ENCODE data around the gene PPP1R3F. TPM values are rescaled to one million over a fixed set of nuclear protein-coding genes. Genes with fewer than 3 reads are reported as not detected.

Gene PPP1R3F
- total RNA-seq, 1 experiment from 2014 or later: 8.9 TPM

Other genes with a start within 250 kb of the PPP1R3F start
- gene TFE3, start 226.4 kb upstream of the PPP1R3F start, total RNA-seq (2014; rRNA removed; shearing (Covaris generic)): 41.6 and 45.9 TPM in 2 replicates
- gene CCDC120, start 210.8 kb upstream of the PPP1R3F start, total RNA-seq (2014; rRNA removed; shearing (Covaris generic)): 4.7 and 5.8 TPM in 2 replicates
- gene PRAF2, start 195.8 kb upstream of the PPP1R3F start, total RNA-seq (2014; rRNA removed; shearing (Covaris generic)): 6.3 and 6.7 TPM in 2 replicates
- 28.5 and 33.6 TPM in 2 replicates for gene WDR45, start 189.9 kb upstream of the PPP1R3F start, total RNA-seq (2014; rRNA removed; shearing (Covaris generic))
- gene GPKOW, start 146.1 kb upstream of the PPP1R3F start, total RNA-seq (2014; rRNA removed; shearing (Covaris generic)): 24.4 and 31.4 TPM in 2 replicates
- 0.21 and 1.00 TPM in 2 replicates for gene MAGIX, start 107.0 kb upstream of the PPP1R3F start, total RNA-seq (2014; rRNA removed; shearing (Covaris generic))
- 1.1 and 1.5 TPM in 2 replicates for gene PLP2, start 97.9 kb upstream of the PPP1R3F start, total RNA-seq (2014; rRNA removed; shearing (Covaris generic))
- gene PRICKLE3, start 83.4 kb upstream of the PPP1R3F start, total RNA-seq (2014; rRNA removed; shearing (Covaris generic)): 8.9 and 13.9 TPM in 2 replicates
- 1.7 and 1.9 TPM in 2 replicates for gene SYP, start 69.6 kb upstream of the PPP1R3F start, total RNA-seq (2014; rRNA removed; shearing (Covaris generic))
- gene CACNA1F, start 36.5 kb upstream of the PPP1R3F start, total RNA-seq (2014; rRNA removed; shearing (Covaris generic)): 0.55 and 2.1 TPM in 2 replicates
- gene CCDC22, start 34.3 kb upstream of the PPP1R3F start, total RNA-seq (2014; rRNA removed; shearing (Covaris generic)): 11.1 and 13.7 TPM in 2 replicates
- 0.14 and 0.37 TPM in 2 replicates for gene FOXP3, start 5.1 kb upstream of the PPP1R3F start, total RNA-seq (2014; rRNA removed; shearing (Covaris generic))
- gene GAGE10, start 33.9 kb downstream of the PPP1R3F start, total RNA-seq (2014; rRNA removed; shearing (Covaris generic)): not detected in 2 replicates
- not detected in 2 replicates for gene GAGE12J, start 52.2 kb downstream of the PPP1R3F start, total RNA-seq (2014; rRNA removed; shearing (Covaris generic))
- gene GAGE13, start 61.8 kb downstream of the PPP1R3F start, total RNA-seq (2014; rRNA removed; shearing (Covaris generic)): not detected in 2 replicates

All from H7 (cell line).